Fibroblast of villous mesenchyme (primary cell): ENCODE data around the gene RAPGEF3. TPM values are rescaled to one million over a fixed set of nuclear protein-coding genes. Genes with fewer than 3 reads are reported as not detected.

ENCODE experiments used
- DNase-seq: peaks from one replicate; pipeline ENCODE4 v3.0.0-alpha.2; 2010; ENCODE audit warnings: low read depth
- H3K4me3 ChIP-seq: 2 replicates; pipeline ENCODE4 v1.5.1; 2011; ENCODE audit warnings: low read depth, mild to moderate bottlenecking, low read length
- CTCF ChIP-seq: IDR thresholded peaks from 2 replicates; pipeline ENCODE4 v1.5.1; 2012; ENCODE audit warnings: low read depth, mild to moderate bottlenecking, low read length; ENCODE audit not compliant: insufficient read depth
- total RNA-seq: library from RNA; depleted of rRNA; stranded (reverse); fragments of >200 nt; gene quantifications from 2 replicates; pipeline ENCODE4 v1.2.3, GENCODE V29; 2012

RAPGEF3 gene
- total RNA-seq, 1 donor = 9.1 TPM

- H3K4me3 ChIP-seq = no peak overlapping the region
- no peak for DNase-seq
- no peak for TF ChIP-seq CTCF
Observed at GRCh38 chr12:47746073-47746472, 12.6 kb downstream of the RAPGEF3 start.

GRCh38 chr12:47745485-47746041, 13.1 kb downstream of the RAPGEF3 start:
- no peak for TF ChIP-seq CTCF
- no peak for DNase-seq
- H3K4me3 ChIP-seq = no peak overlapping the region

- DNase-seq = no peak
- no peak overlapping the region for H3K4me3 ChIP-seq
- no peak for TF ChIP-seq CTCF
Observed at GRCh38 chr12:47744778-47745436, 13.8 kb downstream of the RAPGEF3 start.

GRCh38 chr12:47744005-47744651, 14.6 kb downstream of the RAPGEF3 start:
- DNase-seq = no peak
- H3K4me3 ChIP-seq = no peak overlapping the region
- TF ChIP-seq CTCF = peak; percentile 26

- H3K4me3 ChIP-seq = no peak overlapping the region
- no peak for DNase-seq
- TF ChIP-seq CTCF = no peak
Observed at GRCh38 chr12:47743311-47743860, 15.3 kb downstream of the RAPGEF3 start.

GRCh38 chr12:47742253-47742825, 16.3 kb downstream of the RAPGEF3 start:
- peak; percentile 98 for TF ChIP-seq CTCF
- DNase-seq = peak; percentile 37
- no peak overlapping the region for H3K4me3 ChIP-seq
